Neural cell (in vitro differentiated cells): ENCODE results near the gene MSH4. TPM values are rescaled to one million over a fixed set of nuclear protein-coding genes. Genes with fewer than 3 reads are reported as not detected.
"Not testable (repeated sequence)": the region's sequence is repeated elsewhere in the genome, so short reads cannot be mapped to it uniquely, and the experiment has no call there.

Experiments used
- H2AFZ ChIP-seq: fragments of 200-600, 300-800 bp; sonication (generic), shearing (Covaris generic); 2 replicates; pipeline ENCODE4 v1.6.0; 2014; ENCODE audit warnings: low read depth, mild to moderate bottlenecking, antibody characterized with exemption, low read length, moderate library complexity
- H3F3A ChIP-seq: fragments of 200-600 bp; shearing (Covaris generic); 2 replicates; pipeline ENCODE4 v1.6.1; 2016; ENCODE audit warnings: mild to moderate bottlenecking, moderate library complexity, mixed read lengths, antibody characterized with exemption, low read length; ENCODE audit not compliant: insufficient read depth, poor library complexity, severe bottlenecking
- H3K27ac ChIP-seq: fragments of 200-600, 300-800 bp; sonication (generic), shearing (Covaris generic); 2 replicates; pipeline ENCODE4 v1.5.1; 2014; ENCODE audit warnings: mild to moderate bottlenecking, low read length, moderate library complexity
- H3K27me3 ChIP-seq: fragments of 300-800, 200-600 bp; sonication (generic), shearing (Covaris generic); 2 replicates; pipeline ENCODE4 v1.6.0; 2014; ENCODE audit warnings: mild to moderate bottlenecking, low read depth, low read length, moderate library complexity; ENCODE audit not compliant: insufficient read depth
- H3K36me3 ChIP-seq: fragments of 300-800, 200-600 bp; sonication (generic), shearing (Covaris generic); 2 replicates; pipeline ENCODE4 v1.5.1; 2014; ENCODE audit warnings: mild to moderate bottlenecking, antibody characterized with exemption, low read length, moderate library complexity; ENCODE audit not compliant: insufficient read depth
- H3K4me2 ChIP-seq: fragments of 300-800, 200-600 bp; sonication (generic), shearing (Covaris generic); 2 replicates; pipeline ENCODE4 v1.6.0; 2014; ENCODE audit warnings: mild to moderate bottlenecking, low read length
- H3K4me3 ChIP-seq: fragments of 300-800, 200-600 bp; sonication (generic), shearing (Covaris generic); 2 replicates; pipeline ENCODE4 v1.5.1; 2014; ENCODE audit warnings: mild to moderate bottlenecking, low read length, moderate library complexity
- H3K79me2 ChIP-seq: fragments of 200-600 bp; shearing (Covaris generic); replicated peaks from 2 replicates; pipeline ENCODE4 v1.6.0; 2014; ENCODE audit warnings: mild to moderate bottlenecking, low read length, moderate library complexity; ENCODE audit not compliant: insufficient read depth
- H3K9ac ChIP-seq: fragments of 300-800, 200-600 bp; sonication (generic), shearing (Covaris generic); 2 replicates; pipeline ENCODE4 v1.6.1; 2016; ENCODE audit warnings: mild to moderate bottlenecking, low read length, mixed read lengths
- H3K9me2 ChIP-seq: fragments of 200-600 bp; shearing (Covaris generic); 2 replicates; pipeline ENCODE4 v1.6.1; 2016; ENCODE audit warnings: mild to moderate bottlenecking, low read length, mixed read lengths; ENCODE audit not compliant: insufficient read depth
- H3K9me3 ChIP-seq: fragments of 200-600, 300-800 bp; sonication (generic), shearing (Covaris generic); 2 replicates; pipeline ENCODE4 v1.6.1; 2016; ENCODE audit warnings: mild to moderate bottlenecking, mixed run types, low read length, moderate library complexity, mixed read lengths
- H4K20me1 ChIP-seq: fragments of 200-600 bp; shearing (Covaris generic); 2 replicates; pipeline ENCODE4 v1.6.1; 2016; ENCODE audit warnings: mild to moderate bottlenecking, mixed run types; ENCODE audit not compliant: insufficient read depth
- CTCF ChIP-seq: fragments of 450-650 bp; IDR thresholded peaks from 2 replicates; pipeline ENCODE4 v1.5.1; 2014; ENCODE audit warnings: antibody characterized with exemption, mild to moderate bottlenecking, moderate library complexity; ENCODE audit not compliant: poor library complexity, severe bottlenecking
- EP300 ChIP-seq: fragments of 450-650 bp; conservative IDR thresholded peaks from 2 replicates; pipeline ENCODE4 v1.6.1; 2014; ENCODE audit warnings: antibody characterized with exemption, mild to moderate bottlenecking, moderate library complexity; ENCODE audit not compliant: poor library complexity, severe bottlenecking
- MXI1 ChIP-seq: fragments of 450-650 bp; conservative IDR thresholded peaks from 2 replicates; pipeline ENCODE4 v1.6.1; 2014; ENCODE audit warnings: antibody characterized with exemption, mild to moderate bottlenecking; ENCODE audit not compliant: poor library complexity, severe bottlenecking
- POLR2AphosphoS5 ChIP-seq: IDR thresholded peaks from 2 replicates; pipeline ENCODE4 v1.6.1; 2012
- RAD21 ChIP-seq: fragments of 450-650 bp; conservative IDR thresholded peaks from 2 replicates; pipeline ENCODE4 v1.6.1; 2014; ENCODE audit warnings: antibody characterized with exemption, mild to moderate bottlenecking, moderate library complexity
- REST ChIP-seq: IDR thresholded peaks from 2 replicates; pipeline ENCODE4 v1.6.1; 2012; ENCODE audit warnings: borderline replicate concordance
- SMC3 ChIP-seq: fragments of 450-650 bp; conservative IDR thresholded peaks from 2 replicates; pipeline ENCODE4 v1.6.1; 2014; ENCODE audit warnings: antibody characterized with exemption, mild to moderate bottlenecking, moderate library complexity; ENCODE audit not compliant: poor library complexity
- TAF1 ChIP-seq: IDR thresholded peaks from 2 replicates; pipeline ENCODE4 v1.6.1; 2012; ENCODE audit warnings: low read depth
- polyA minus RNA-seq: library from RNA; depleted of rRNA, polyadenylated mRNA; stranded (reverse); fragments of >200 nt; gene quantifications from 2 replicates; pipeline ENCODE4 v1.2.3, GENCODE V29; 2014
- polyA plus RNA-seq: library from polyadenylated mRNA; depleted of rRNA; stranded (reverse); fragments of >200 nt; gene quantifications from 2 replicates; pipeline ENCODE4 v1.2.3, GENCODE V29; 2014

The MSH4 gene
- polyA plus RNA-seq, result 0.43 and 0.48 TPM in 2 replicates
- 0.46 and 0.49 TPM in 2 replicates for polyA minus RNA-seq

- TF ChIP-seq RAD21, result no peak
- no peak for TF ChIP-seq POLR2AphosphoS5
- TF ChIP-seq CTCF, result no peak
- no peak for TF ChIP-seq TAF1
- TF ChIP-seq EP300, result no peak
- no peaks in the 10 kb centered on the region for H3F3A ChIP-seq
- H4K20me1 ChIP-seq, result no peaks in the 10 kb centered on the region
- H3K27me3 ChIP-seq, result no peaks in the 10 kb centered on the region
- no peak within 1 kb of the TSS for H3K4me2 ChIP-seq
- H3K27ac ChIP-seq, result no peak within 1 kb of the TSS
- no peak within 1 kb of the TSS for H2AFZ ChIP-seq
- no peaks in the 10 kb centered on the region for H3K9me2 ChIP-seq
- H3K9ac ChIP-seq, result no peak within 1 kb of the TSS
- no peak within 1 kb of the TSS for H3K4me3 ChIP-seq
- H3K36me3 ChIP-seq, result peaks cover 14% of the 10 kb centered on the region
- no peaks in the 10 kb centered on the region for H3K79me2 ChIP-seq
- H3K9me3 ChIP-seq, result no peaks in the 10 kb centered on the region
Measured at GRCh38 chr1:75796376-75797272, at the start of gene MSH4. Gene MSH4 (plus strand): TSS chr1:75796882. CDS start chr1:75796986, 104 bp downstream.

DNA sequence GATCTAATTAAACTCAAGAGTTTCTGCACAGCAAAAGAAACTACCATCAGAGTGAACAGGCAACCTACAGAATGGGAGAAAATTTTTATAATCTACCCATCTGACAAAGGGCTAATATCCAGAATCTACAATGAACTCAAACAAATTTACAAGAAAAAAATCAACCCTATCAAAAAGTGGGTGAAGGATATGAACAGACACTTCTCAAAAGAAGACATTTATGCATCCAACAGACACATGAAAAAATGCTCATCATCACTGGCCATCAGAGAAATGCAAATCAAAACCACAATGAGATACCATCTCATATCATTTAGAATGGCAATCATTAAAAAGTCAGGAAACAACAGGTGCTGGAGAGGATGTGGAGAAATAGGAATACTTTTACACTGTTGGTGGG lies 39.5 kb upstream of the MSH4 start:
- not testable (repeated sequence) for H3K9me2 ChIP-seq, H3K27ac ChIP-seq, H3K4me3 ChIP-seq, H2AFZ ChIP-seq, H3K9ac ChIP-seq, H3K36me3 ChIP-seq, H3K9me3 ChIP-seq, H3K27me3 ChIP-seq, H3K4me2 ChIP-seq, H3F3A ChIP-seq, H4K20me1 ChIP-seq, H3K79me2 ChIP-seq

- H3K9me3 ChIP-seq, H3K9me2 ChIP-seq, H2AFZ ChIP-seq, H3K27me3 ChIP-seq, H3F3A ChIP-seq, H3K9ac ChIP-seq, H3K36me3 ChIP-seq, H3K79me2 ChIP-seq, H3K4me3 ChIP-seq, H3K27ac ChIP-seq, H3K4me2 ChIP-seq, H4K20me1 ChIP-seq: not testable (repeated sequence)
Measured at GRCh38 chr1:75758543-75758942, 38.1 kb upstream of the MSH4 start.

- no peak overlapping the region for H3K27ac ChIP-seq
- H3K36me3 ChIP-seq, result peaks cover 3% of the 10 kb centered on the region
- H4K20me1 ChIP-seq, result no peaks in the 10 kb centered on the region
- no peak overlapping the region for H3K9ac ChIP-seq
- H3K27me3 ChIP-seq, result no peaks in the 10 kb centered on the region
- H3K4me3 ChIP-seq, result no peak overlapping the region
- no peaks in the 10 kb centered on the region for H3F3A ChIP-seq
- no peak overlapping the region for H3K4me2 ChIP-seq
- H3K9me2 ChIP-seq, result no peaks in the 10 kb centered on the region
- no peaks in the 10 kb centered on the region for H3K9me3 ChIP-seq
- no peak overlapping the region for H2AFZ ChIP-seq
- H3K79me2 ChIP-seq, result no peaks in the 10 kb centered on the region
- TF ChIP-seq REST, result no peak
- no peak for TF ChIP-seq CTCF
- no peak for TF ChIP-seq EP300
- TF ChIP-seq TAF1, result no peak
- no peak for TF ChIP-seq POLR2AphosphoS5
- no peak for TF ChIP-seq MXI1
- TF ChIP-seq RAD21, result no peak
- no peak for TF ChIP-seq SMC3
Measured at GRCh38 chr1:75764057-75764655, 32.5 kb upstream of the MSH4 start.
